Naive thymus-derived CD4-positive, alpha-beta T cell (primary cell): ENCODE results near the gene ABHD12. TPM values are rescaled to one million over a fixed set of nuclear protein-coding genes. Genes with fewer than 3 reads are reported as not detected.

Experiments used
- ATAC-seq: fragments of 150-1000 bp; cut with Tn5 transposase; 2 replicates; pipeline ENCODE4 v1.10.0; 2021; ENCODE audit warnings: mild to moderate bottlenecking, moderate library complexity
- CTCF ChIA-PET: fragments of 350-600 bp; sonication (Branson Sonifier 250); formaldehyde crosslinking; loops from one replicate; lab custom pipeline; 2021; ENCODE audit warnings: antibody characterized with exemption; lab: Charles Lee
- POLR2A ChIA-PET: fragments of 350-600 bp; sonication (Branson Sonifier 250); formaldehyde crosslinking; loops from one replicate; lab custom pipeline; 2021; ENCODE audit warnings: antibody characterized with exemption, inconsistent platforms; lab: Charles Lee
- DNase-seq, 9 donors: peaks; one replicate each; pipeline versions ENCODE4 v3.0.0 to v3.0.0-alpha.2; 2020 to 2022; ENCODE audit warnings: mixed read lengths in 1 of 9
- H3K27ac ChIP-seq: one replicate; pipeline ENCODE4 v1.7.0; 2013; ENCODE audit warnings: mild to moderate bottlenecking, low read depth, low read length, moderate library complexity
- H3K27me3 ChIP-seq, 2 donors: one replicate each; pipeline ENCODE4 v1.7.0; 2013; ENCODE audit warnings: low read length in 2 of 2, mild to moderate bottlenecking in 2 of 2, moderate library complexity in 2 of 2; ENCODE audit not compliant: control insufficient read depth in 2 of 2, insufficient read depth in 2 of 2
- H3K36me3 ChIP-seq, 3 experiments: 1 replicate in 2 of 3; 2 replicates in 1 of 3; pipeline ENCODE4 v1.7.0; 2013; ENCODE audit warnings: low read length in 3 of 3, mild to moderate bottlenecking in 3 of 3, moderate library complexity in 1 of 3; ENCODE audit not compliant: insufficient read depth in 3 of 3, control insufficient read depth in 2 of 3
- H3K4me1 ChIP-seq, 2 donors: one replicate each; pipeline ENCODE4 v1.7.0; 2013; ENCODE audit warnings: low read length in 2 of 2, mild to moderate bottlenecking in 2 of 2, moderate library complexity in 1 of 2; ENCODE audit not compliant: control insufficient read depth in 2 of 2, insufficient read depth in 2 of 2
- H3K4me3 ChIP-seq: 2 replicates; pipeline ENCODE4 v1.7.0; 2013; ENCODE audit warnings: mild to moderate bottlenecking, low read length
- H3K9me3 ChIP-seq, 3 experiments: 1 replicate in 2 of 3; 2 replicates in 1 of 3; pipeline ENCODE4 v1.7.0; 2013; ENCODE audit warnings: low read length in 3 of 3; ENCODE audit not compliant: control insufficient read depth in 2 of 3
- H3K27ac Mint-ChIP-seq, 9 donors: one replicate each; pipeline ENCODE4 v1.8.0; 2020 to 2022; ENCODE audit warnings: mixed read lengths in 9 of 9, mild to moderate bottlenecking in 8 of 9, moderate library complexity in 5 of 9, inconsistent platforms in 2 of 9
- H3K27me3 Mint-ChIP-seq, 5 donors: one replicate each; pipeline ENCODE4 v1.8.0; 2021 to 2022; ENCODE audit warnings: mixed read lengths in 5 of 5, mild to moderate bottlenecking in 1 of 5
- H3K36me3 Mint-ChIP-seq, 5 donors: one replicate each; pipeline ENCODE4 v1.8.0; 2020 to 2022; ENCODE audit warnings: mixed read lengths in 5 of 5, mild to moderate bottlenecking in 3 of 5, inconsistent platforms in 1 of 5
- H3K4me1 Mint-ChIP-seq, 7 donors: one replicate each; pipeline ENCODE4 v1.8.0; 2020 to 2022; ENCODE audit warnings: mixed read lengths in 7 of 7, mild to moderate bottlenecking in 3 of 7, inconsistent platforms in 1 of 7
- H3K4me3 Mint-ChIP-seq, 10 donors: one replicate each; pipeline ENCODE4 v1.8.0; 2020 to 2022; ENCODE audit warnings: mild to moderate bottlenecking in 10 of 10, mixed read lengths in 10 of 10, moderate library complexity in 6 of 10, inconsistent platforms in 2 of 10
- H3K9me3 Mint-ChIP-seq, 11 donors: one replicate each; pipeline ENCODE4 v1.8.0; 2020 to 2022; ENCODE audit warnings: mixed read lengths in 11 of 11, mild to moderate bottlenecking in 4 of 11, inconsistent platforms in 1 of 11, moderate library complexity in 1 of 11
- intact Hi-C, 2 donors: fragments of 100-400 bp; cut with micrococcal nuclease; formaldehyde crosslinking; loops; one replicate each; pipeline ENCODE4 v1.15.1; 2023
- polyA plus RNA-seq, 2 donors: library from polyadenylated mRNA; unstranded; fragments of 300-500 nt; fragmentation: Illumina TruSeq; gene quantifications; one replicate each; pipeline ENCODE4 v1.2.3, GENCODE V29; 2021
- total RNA-seq, 6 experiments: library from RNA in 5 of 6; stranded (reverse) in 5 of 6; gene quantifications; 1 replicate in 5 of 6; 2 replicates in 1 of 6; pipeline ENCODE4 v1.2.3 and lab custom pipeline; 2021 to 2026

Gene ABHD12
- total and polyA plus RNA-seq, 7 experiments from 2014 or later, result 16.5 to 29.7 (median 24.1) TPM

DNA sequence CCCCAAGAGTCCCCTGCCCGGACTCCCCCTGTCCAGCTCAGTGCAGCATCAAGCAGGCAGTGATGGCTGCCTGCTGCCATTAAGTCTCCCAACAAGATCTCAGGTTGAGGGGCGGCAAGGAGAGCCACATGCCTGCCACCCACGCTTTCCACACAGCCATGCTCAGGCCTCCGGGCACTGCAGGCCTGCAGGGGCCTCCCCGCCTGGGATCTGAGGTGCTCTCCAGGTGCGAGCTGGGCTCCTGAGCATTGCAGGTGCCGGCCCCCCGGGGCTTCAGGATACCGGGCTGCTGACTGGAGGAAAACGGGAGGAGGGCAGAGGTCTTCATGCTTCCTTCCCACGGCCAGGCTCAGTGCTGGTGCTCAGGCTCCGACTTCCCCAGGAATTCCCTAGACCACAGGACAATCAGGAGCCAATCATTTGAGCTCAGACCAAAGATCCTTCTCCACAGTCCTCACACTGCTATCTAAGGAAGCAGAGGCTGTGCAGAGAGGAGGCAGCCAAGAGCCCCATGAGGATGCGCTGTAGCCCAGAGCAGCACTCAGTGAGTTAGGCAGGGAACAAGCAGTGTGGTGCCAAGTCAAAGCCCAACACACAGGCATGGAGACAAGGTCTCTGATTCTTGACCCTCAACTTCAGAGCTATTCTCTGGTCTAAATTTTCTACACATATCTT, 90.0 kb downstream of the ABHD12 start:
- H3K27me3 ChIP-seq, result no peaks in the 10 kb centered on the region
- POLR2A ChIA-PET, result no interaction called here
- no peak for DNase-seq
- H3K9me3 ChIP-seq, result no peaks in the 10 kb centered on the region
- peaks cover 0 to 64% (median 0%) of the 10 kb centered on the region in 3 experiments for H3K36me3 ChIP-seq
- H3K4me3 ChIP-seq, result no peak overlapping the region
- H3K27ac ChIP-seq, result no peak overlapping the region
- Mint-ChIP-seq H3K27ac (peak overlapping the region in 3 of 9 donors; percentile 41 to 66 (median 54)), H3K4me1 (peaks cover 0 to 6% (median 0%) of the 10 kb centered on the region in 7 donors), H3K27me3 (no peaks in the 10 kb centered on the region), H3K9me3 (no peaks in the 10 kb centered on the region), H3K4me3 (no peak overlapping the region), H3K36me3 (peaks cover 0 to 13% (median 0%) of the 10 kb centered on the region in 5 donors)
- CTCF ChIA-PET, result interaction anchor here (1.2 to 2.0 kb wide), 2 partner anchors 98 to 307 kb away, joined by 3 to 10 read pairs; no protein-coding TSS in a partner anchor
- intact Hi-C loops, result no loop called here
- H3K4me1 ChIP-seq, result no peaks in the 10 kb centered on the region
- ATAC-seq, result no peak

- no peak overlapping the region for H3K4me3 ChIP-seq
- intact Hi-C loops, result loop anchor here in 1 of 2 donors (5.0 kb wide), 1 partner anchor 53 kb away; the partner anchor contains the start of gene PYGB
- H3K36me3 Mint-ChIP-seq, result peaks cover 0 to 13% (median 0%) of the 10 kb centered on the region in 5 donors
- no peaks in the 10 kb centered on the region for H3K9me3 ChIP-seq
- H3K9me3 Mint-ChIP-seq, result no peaks in the 10 kb centered on the region
- H3K4me1 Mint-ChIP-seq, result peaks cover 0 to 6% (median 0%) of the 10 kb centered on the region in 7 donors
- POLR2A ChIA-PET, result no interaction called here
- ATAC-seq (no peak), DNase-seq (no peak)
- H3K27me3 ChIP-seq, result no peaks in the 10 kb centered on the region
- no peak overlapping the region for H3K27ac ChIP-seq
- H3K27me3 Mint-ChIP-seq, result no peaks in the 10 kb centered on the region
- CTCF ChIA-PET, result interaction anchor here (1.2 to 2.0 kb wide), 2 partner anchors 99 to 306 kb away, joined by 3 to 10 read pairs; no protein-coding TSS in a partner anchor
- H3K4me3 Mint-ChIP-seq, result no peak overlapping the region
- H3K36me3 ChIP-seq, result peaks cover 0 to 67% (median 0%) of the 10 kb centered on the region in 3 experiments
- no peaks in the 10 kb centered on the region for H3K4me1 ChIP-seq
- H3K27ac Mint-ChIP-seq, result peak overlapping the region in 5 of 9 donors; percentile 4 to 74 (median 66)
These were observed 90.8 kb downstream of the ABHD12 start for GRCh38 chr20:25299806-25300205.

GRCh38 chr20:25297141-25297905, 93.3 kb downstream of the ABHD12 start:
- Histone ChIP-seq H3K27ac (no peak overlapping the region), H3K9me3 (no peaks in the 10 kb centered on the region), H3K36me3 (peaks cover 0 to 50% (median 0%) of the 10 kb centered on the region in 3 experiments), H3K4me1 (no peaks in the 10 kb centered on the region), H3K27me3 (no peaks in the 10 kb centered on the region), H3K4me3 (no peak overlapping the region)
- peaks cover 0 to 12% (median 3%) of the 10 kb centered on the region in 7 donors for H3K4me1 Mint-ChIP-seq
- H3K27ac Mint-ChIP-seq, result peak overlapping the region in 1 of 9 donors; percentile 45
- no peak for DNase-seq
- intact Hi-C loops, result loop anchor here (2.0 to 5.0 kb wide), 2 partner anchors 50 to 303 kb away; partner anchors contain the start of gene PYGB (in 1 of the 2)
- H3K36me3 Mint-ChIP-seq, result peaks cover 0 to 14% (median 0%) of the 10 kb centered on the region in 5 donors
- POLR2A ChIA-PET, result no interaction called here
- H3K27me3 Mint-ChIP-seq, result no peaks in the 10 kb centered on the region
- CTCF ChIA-PET, result no interaction called here
- H3K9me3 Mint-ChIP-seq, result no peaks in the 10 kb centered on the region
- H3K4me3 Mint-ChIP-seq, result no peak overlapping the region
- no peak for ATAC-seq

DNA sequence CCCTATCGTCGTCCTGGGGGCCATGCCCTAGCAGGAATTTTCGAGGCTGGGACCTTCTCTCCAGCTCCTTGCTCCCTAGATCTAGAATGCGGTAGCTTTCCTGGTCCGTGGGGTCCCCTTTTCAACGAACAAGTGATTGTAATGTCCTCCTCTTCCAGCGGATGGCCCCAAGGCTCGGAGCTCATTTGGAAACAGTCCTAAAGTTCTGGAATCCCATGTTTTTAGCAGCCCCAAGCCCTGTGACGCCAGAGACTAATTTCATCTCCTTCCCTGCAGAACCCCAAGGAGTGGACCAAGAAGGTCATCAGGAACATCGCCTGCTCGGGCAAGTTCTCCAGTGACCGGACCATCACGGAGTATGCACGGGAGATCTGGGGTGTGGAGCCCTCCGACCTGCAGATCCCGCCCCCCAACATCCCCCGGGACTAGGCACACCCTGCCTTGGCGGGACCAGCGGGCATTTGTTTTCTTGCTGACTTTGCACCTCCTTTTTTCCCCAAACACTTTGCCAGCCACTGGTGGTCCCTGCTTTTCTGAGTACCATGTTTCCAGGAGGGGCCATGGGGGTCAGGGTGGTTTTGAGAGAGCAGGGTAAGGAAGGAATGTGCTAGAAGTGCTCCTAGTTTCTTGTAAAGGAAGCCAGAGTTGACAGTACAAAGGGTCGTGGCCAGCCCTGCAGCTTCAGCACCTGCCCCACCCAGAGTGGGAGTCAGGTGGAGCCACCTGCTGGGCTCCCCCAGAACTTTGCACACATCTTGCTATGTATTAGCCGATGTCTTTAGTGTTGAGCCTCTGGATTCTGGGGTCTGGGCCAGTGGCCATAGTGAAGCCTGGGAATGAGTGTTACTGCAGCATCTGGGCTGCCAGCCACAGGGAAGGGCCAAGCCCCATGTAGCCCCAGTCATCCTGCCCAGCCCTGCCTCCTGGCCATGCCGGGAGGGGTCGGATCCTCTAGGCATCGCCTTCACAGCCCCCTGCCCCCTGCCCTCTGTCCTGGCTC, 94.2 kb downstream of the ABHD12 start:
- Histone ChIP-seq H3K4me3 (no peak overlapping the region), H3K4me1 (no peaks in the 10 kb centered on the region), H3K27ac (no peak overlapping the region), H3K27me3 (no peaks in the 10 kb centered on the region), H3K36me3 (peaks cover 0 to 54% (median 0%) of the 10 kb centered on the region in 3 experiments), H3K9me3 (no peaks in the 10 kb centered on the region)
- H3K4me1 Mint-ChIP-seq, result peaks cover 0 to 12% (median 3%) of the 10 kb centered on the region in 7 donors
- CTCF ChIA-PET, result interaction anchor here (1.1 to 2.2 kb wide), 2 partner anchors 102 to 112 kb away, joined by 3 to 19 read pairs; no protein-coding TSS in a partner anchor
- POLR2A ChIA-PET, result interaction anchor here (1.0 kb wide), 1 partner anchor 49 kb away, joined by 3 read pairs; the partner anchor contains the start of gene PYGB
- ATAC-seq, result peak; percentile 25
- no peak overlapping the region for H3K4me3 Mint-ChIP-seq
- no peaks in the 10 kb centered on the region for H3K9me3 Mint-ChIP-seq
- DNase-seq, result peak in 5 of 9 donors; percentile 17 to 52 (median 25)
- H3K36me3 Mint-ChIP-seq, result peaks cover 0 to 14% (median 0%) of the 10 kb centered on the region in 5 donors
- no peaks in the 10 kb centered on the region for H3K27me3 Mint-ChIP-seq
- peak overlapping the region in 3 of 9 donors; percentile 29 to 55 (median 36) for H3K27ac Mint-ChIP-seq
- intact Hi-C loops, result loop anchor here (1.0 to 5.0 kb wide), 3 partner anchors 49 to 302 kb away; partner anchors contain the start of gene PYGB (in 1 of the 2)

DNA sequence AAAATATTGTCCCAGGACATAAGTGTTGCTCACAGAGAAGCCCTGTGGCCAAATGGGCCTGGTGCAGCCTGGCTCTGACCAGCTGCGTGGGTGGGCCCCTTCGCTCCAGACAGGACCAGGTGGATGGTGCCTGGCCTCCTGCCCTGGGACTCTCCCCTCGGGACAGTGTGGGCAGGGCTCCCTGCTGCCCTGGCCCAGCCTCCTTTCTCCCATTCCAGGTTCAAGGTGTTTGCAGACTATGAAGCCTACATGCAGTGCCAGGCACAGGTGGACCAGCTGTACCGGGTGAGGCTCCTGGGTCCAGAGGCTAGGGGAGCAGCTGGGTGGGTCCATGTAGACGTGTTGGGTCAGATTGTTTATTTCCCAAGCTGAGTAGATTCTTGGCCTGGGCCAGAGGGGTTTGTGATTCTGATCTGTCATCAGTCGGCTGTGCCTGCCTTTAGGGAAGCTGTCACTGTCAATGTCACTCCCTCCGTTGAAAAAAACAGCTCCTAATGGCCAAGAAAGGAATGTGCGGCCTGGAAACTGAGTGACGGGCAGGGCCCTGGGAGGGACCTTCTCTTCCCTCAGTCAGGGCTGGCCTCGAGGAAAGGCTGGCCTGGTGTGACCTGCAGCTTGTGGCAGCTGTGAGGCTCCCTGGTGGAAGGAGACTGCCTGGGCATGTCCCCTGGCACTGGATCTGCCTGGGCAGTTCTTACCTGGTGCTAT, 95.1 kb downstream of the ABHD12 start:
- no peaks in the 10 kb centered on the region for H3K9me3 ChIP-seq
- no peak overlapping the region for H3K4me3 Mint-ChIP-seq
- peaks cover 0 to 14% (median 0%) of the 10 kb centered on the region in 5 donors for H3K36me3 Mint-ChIP-seq
- peaks cover 0 to 60% (median 0%) of the 10 kb centered on the region in 3 experiments for H3K36me3 ChIP-seq
- no peaks in the 10 kb centered on the region for H3K27me3 Mint-ChIP-seq
- no peak for DNase-seq
- POLR2A ChIA-PET, result interaction anchor here (1.0 kb wide), 1 partner anchor 48 kb away, joined by 3 read pairs; the partner anchor contains the start of gene PYGB
- peaks cover 0 to 12% (median 3%) of the 10 kb centered on the region in 7 donors for H3K4me1 Mint-ChIP-seq
- no peaks in the 10 kb centered on the region for H3K4me1 ChIP-seq
- H3K27ac ChIP-seq, result no peak overlapping the region
- H3K9me3 Mint-ChIP-seq, result no peaks in the 10 kb centered on the region
- CTCF ChIA-PET, result interaction anchor here (1.1 to 2.2 kb wide), 4 partner anchors 13 to 113 kb away, joined by 3 to 19 read pairs (median 6); no protein-coding TSS in a partner anchor
- no peaks in the 10 kb centered on the region for H3K27me3 ChIP-seq
- no peak for ATAC-seq
- peak overlapping the region in 3 of 9 donors; percentile 25 to 75 (median 57) for H3K27ac Mint-ChIP-seq
- no peak overlapping the region for H3K4me3 ChIP-seq
- intact Hi-C loops, result loop anchor here (1.0 to 5.0 kb wide), 4 partner anchors 48 to 301 kb away; partner anchors contain the start of genes ABHD12 (in 1 of the 2) and PYGB (in 1 of the 2)
